C4-2B (cell line): ENCODE measurements around the gene BRINP1.

ENCODE experiments used
- ZFX ChIP-seq: fragments of 450-650 bp; IDR thresholded peaks from 2 replicates; pipeline ENCODE4 v1.6.1; 2017
- TF ChIP-seq, protein P1 (sequence below): fragments of 450-650 bp; conservative IDR thresholded peaks from 2 replicates; pipeline ENCODE4 v1.5.1; 2017; ENCODE audit warnings: mild to moderate bottlenecking

DNA sequence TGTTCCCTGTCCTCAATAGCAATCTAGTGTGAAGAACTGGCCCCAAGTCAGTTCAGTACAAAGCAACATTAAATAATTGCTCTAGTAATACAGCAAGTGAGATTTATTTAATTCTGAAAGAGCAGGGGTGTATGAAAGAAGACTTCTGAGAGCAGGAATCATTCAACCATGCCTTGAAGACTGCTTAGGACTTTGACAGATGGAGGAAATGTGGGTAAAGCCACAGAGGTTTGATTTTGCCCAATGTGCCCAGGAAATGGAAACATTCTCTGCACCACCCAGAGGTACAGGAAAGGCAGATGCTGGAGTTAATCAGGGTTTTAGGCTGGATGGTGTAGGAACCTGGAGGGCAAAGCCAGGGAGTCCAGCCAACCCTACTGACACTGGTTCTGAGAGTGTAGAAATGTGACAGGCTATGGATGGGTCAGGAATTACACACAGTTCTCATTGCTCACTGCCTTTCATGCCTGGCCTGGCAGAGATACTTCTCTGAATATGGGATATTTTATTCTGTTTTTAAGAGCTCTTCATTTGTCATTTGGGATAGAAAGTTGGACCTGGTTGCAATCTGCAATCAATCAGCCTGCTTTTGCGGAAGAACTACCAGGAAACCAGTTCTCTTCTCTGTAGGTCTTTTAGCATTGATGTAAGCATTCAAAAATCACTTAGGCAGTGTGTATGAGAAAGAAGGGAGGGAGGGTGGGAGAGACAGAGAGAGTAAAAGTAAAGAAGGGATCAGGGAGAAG lies 88.3 kb downstream of the BRINP1 start:
- TF ChIP-seq, protein P1, sequence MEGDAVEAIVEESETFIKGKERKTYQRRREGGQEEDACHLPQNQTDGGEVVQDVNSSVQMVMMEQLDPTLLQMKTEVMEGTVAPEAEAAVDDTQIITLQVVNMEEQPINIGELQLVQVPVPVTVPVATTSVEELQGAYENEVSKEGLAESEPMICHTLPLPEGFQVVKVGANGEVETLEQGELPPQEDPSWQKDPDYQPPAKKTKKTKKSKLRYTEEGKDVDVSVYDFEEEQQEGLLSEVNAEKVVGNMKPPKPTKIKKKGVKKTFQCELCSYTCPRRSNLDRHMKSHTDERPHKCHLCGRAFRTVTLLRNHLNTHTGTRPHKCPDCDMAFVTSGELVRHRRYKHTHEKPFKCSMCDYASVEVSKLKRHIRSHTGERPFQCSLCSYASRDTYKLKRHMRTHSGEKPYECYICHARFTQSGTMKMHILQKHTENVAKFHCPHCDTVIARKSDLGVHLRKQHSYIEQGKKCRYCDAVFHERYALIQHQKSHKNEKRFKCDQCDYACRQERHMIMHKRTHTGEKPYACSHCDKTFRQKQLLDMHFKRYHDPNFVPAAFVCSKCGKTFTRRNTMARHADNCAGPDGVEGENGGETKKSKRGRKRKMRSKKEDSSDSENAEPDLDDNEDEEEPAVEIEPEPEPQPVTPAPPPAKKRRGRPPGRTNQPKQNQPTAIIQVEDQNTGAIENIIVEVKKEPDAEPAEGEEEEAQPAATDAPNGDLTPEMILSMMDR = no peak
- no peak for TF ChIP-seq ZFX
